ENCODE results near the gene ZBTB7C. TPM values are rescaled to one million over a fixed set of nuclear protein-coding genes. Genes with fewer than 3 reads are reported as not detected.

The ZBTB7C gene
- total and polyA plus RNA-seq, 2 of the 8 experiments (the other 6 are each of a cell fraction or from before 2014, with no cell fraction given): 0.15 to 0.45 TPM

- Histone ChIP-seq H4K91ac (replicated peaks; ENCODE audit: insufficient read length, low read length) (no peak overlapping the region), H4K8ac (ENCODE audit: extremely low read depth, insufficient read depth, low read length) (no peak overlapping the region), H3K23ac (ENCODE audit: insufficient read length) (no peak overlapping the region), H3K79me2 (ENCODE audit: control insufficient read depth in 1 of 2, insufficient read depth in 2 of 2, low read length in 2 of 2) (no peaks in the 10 kb centered on the region), H3K14ac (ENCODE audit: insufficient read length) (no peak overlapping the region), H3K27me3 (replicated peaks in 1 of 4; ENCODE audit: control insufficient read depth in 3 of 4, extremely low read depth in 1 of 4, insufficient read depth in 3 of 4, low read length in 3 of 4) (no peaks in the 10 kb centered on the region), H3K4me1 (replicated peaks in 1 of 4; ENCODE audit: control insufficient read depth in 3 of 4, insufficient read depth in 4 of 4, low read length in 3 of 4) (peaks cover 0 to 5% (median under 1%) of the 10 kb centered on the region in 4 experiments; a peak in 4 of 7 replicates), H2BK20ac (ENCODE audit: low read length) (no peak overlapping the region), H3K4me2 (ENCODE audit: insufficient read depth in 1 of 2, low read depth in 2 of 2, low read length in 2 of 2) (no peak overlapping the region), H2AK5ac (ENCODE audit: low read depth, low read length) (no peak overlapping the region), H2BK12ac (ENCODE audit: low read depth, low read length) (no peak overlapping the region), H2BK120ac (replicated peaks; ENCODE audit: low read depth, low read length) (no peak overlapping the region), H2BK5ac (ENCODE audit: low read depth, low read length) (no peak overlapping the region), H3K4me3 (ENCODE audit: extremely low read depth in 1 of 4, insufficient read depth in 2 of 4, low read depth in 3 of 4, low read length in 4 of 4) (no peak overlapping the region), H4K20me1 (replicated peaks in 1 of 2; ENCODE audit: control insufficient read depth in 1 of 2, insufficient read depth in 2 of 2, low read length in 2 of 2) (no peaks in the 10 kb centered on the region), H4K5ac (ENCODE audit: insufficient read length, low read depth, low read length) (no peak overlapping the region), H3K18ac (ENCODE audit: extremely low read depth, low read length) (no peak overlapping the region), H3K9ac (replicated peaks in 1 of 4; ENCODE audit: extremely low read depth in 1 of 4, low read depth in 3 of 4, low read length in 3 of 4) (no peak overlapping the region), H3K36me3 (ENCODE audit: control insufficient read depth in 2 of 4, insufficient read depth in 4 of 4, low read length in 3 of 4) (no peaks in the 10 kb centered on the region; a peak in 1 of 8 replicates), H3K79me1 (ENCODE audit: low read depth, low read length) (no peaks in the 10 kb centered on the region), H3K4ac (replicated peaks; ENCODE audit: insufficient read length, low read depth, low read length) (no peak overlapping the region), H3K9me3 (ENCODE audit: insufficient read depth in 2 of 2, low read depth in 1 of 2, low read length in 1 of 2) (no peaks in the 10 kb centered on the region), H3K23me2 (ENCODE audit: low read depth, low read length) (no peaks in the 10 kb centered on the region), H2BK15ac (ENCODE audit: low read length) (no peak overlapping the region), H3K27ac (ENCODE audit: low read depth, low read length) (no peak overlapping the region), H3K56ac (replicated peaks; ENCODE audit: insufficient read length, low read depth, low read length) (no peak overlapping the region), H2AFZ (ENCODE audit: low read length) (no peak overlapping the region)
- CTCF ChIA-PET (ENCODE audit: partially characterized antibody): interaction anchor here (0.6 to 6.6 kb wide), 5 partner anchors 11 to 232 kb away, joined by 3 to 59 read pairs (median 4); no protein-coding TSS in a partner anchor
- TF ChIP-seq EZH2 (IDR thresholded peaks at IDR 0.05; ENCODE audit: low read depth, low read length, severe bottlenecking): no peak
- TF ChIP-seq ATF2 (IDR thresholded peaks at IDR 0.05; ENCODE audit: low read length): no peak
- no peak for TF ChIP-seq RFX5 (IDR thresholded peaks at IDR 0.05; ENCODE audit: borderline replicate concordance, low read depth, low read length)
- TF ChIP-seq TAF7 (optimal IDR thresholded peaks at IDR 0.05; ENCODE audit: borderline replicate concordance, low read depth, low read length): no peak
- DNase-seq (ENCODE audit: low read depth in 1 of 2, low spot score in 2 of 2): no peak
- 90% methylated on average over 5 of the region's 5 CpGs; no CpG with 5 or more reads in 1 of the 2 experiments for WGBS, 2 experiments (ENCODE audit: extremely low coverage in 1 of 2, insufficient coverage in 1 of 2, insufficient read length in 1 of 2, insufficient replicate concordance in 2 of 2, low coverage in 1 of 2, low lambda C conversion rate in 2 of 2, missing lambda C conversion rate in 1 of 2)
- POLR2A ChIA-PET (ENCODE audit: partially characterized antibody): no interaction called here
- no peak for FAIRE-seq
Observed at GRCh38 chr18:47986620-47987387, 422.4 kb downstream of the ZBTB7C start.
